Stimulated activated CD8-positive, alpha-beta memory T cell treated with anti-CD3 and anti-CD28 coated beads, Interleukin-4, amount 100 ng/mL, for 48 hours (primary cell): ENCODE data around the gene ABAT.
"Not testable (repeated sequence)": the region's sequence is repeated elsewhere in the genome, so short reads cannot be mapped to it uniquely, and the experiment has no call there.

ENCODE experiments used
- DNase-seq: peaks from one replicate; pipeline ENCODE4 v3.0.0-alpha.2; 2020

Gene ABAT

DNA sequence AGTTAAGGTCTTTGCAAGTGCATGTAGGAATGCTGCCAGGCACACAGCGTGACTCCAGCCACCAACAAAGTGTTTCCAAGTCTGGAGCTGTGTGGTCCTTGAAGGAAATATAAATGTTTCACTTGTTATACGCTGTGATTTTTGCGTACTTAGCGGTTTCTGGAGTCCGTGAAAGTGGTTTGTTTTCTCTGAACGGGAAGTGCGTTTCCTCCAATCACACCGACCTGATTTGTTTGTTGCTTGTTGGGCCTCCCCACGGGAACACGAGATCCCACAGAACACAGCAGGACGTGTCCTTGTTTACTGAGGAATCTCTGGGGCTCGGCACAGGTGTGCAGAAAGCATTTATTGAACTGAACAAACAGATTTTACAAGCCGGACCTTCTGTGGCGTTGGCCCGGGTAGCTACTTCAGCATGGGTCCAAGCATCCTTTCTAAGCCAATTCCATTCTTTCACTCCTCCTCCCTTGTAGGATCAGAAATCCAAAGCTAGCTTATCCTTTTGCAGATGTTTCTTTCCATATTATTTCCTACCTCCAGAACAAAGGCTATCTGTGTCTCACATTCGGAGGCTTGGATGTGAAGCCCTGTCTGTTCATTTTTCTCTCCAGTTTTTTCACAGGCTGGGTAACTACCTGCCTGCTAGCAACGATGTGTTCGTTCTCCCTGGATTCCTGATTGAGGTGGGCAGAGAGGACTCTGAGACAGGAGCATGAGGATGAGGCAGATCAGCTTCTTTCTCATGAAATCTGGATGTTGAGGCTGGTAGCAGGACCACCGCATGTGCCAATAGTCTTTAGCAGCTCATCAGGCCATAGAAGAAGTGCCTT lies 44.6 kb downstream of the ABAT start:
- no peak for DNase-seq

DNA sequence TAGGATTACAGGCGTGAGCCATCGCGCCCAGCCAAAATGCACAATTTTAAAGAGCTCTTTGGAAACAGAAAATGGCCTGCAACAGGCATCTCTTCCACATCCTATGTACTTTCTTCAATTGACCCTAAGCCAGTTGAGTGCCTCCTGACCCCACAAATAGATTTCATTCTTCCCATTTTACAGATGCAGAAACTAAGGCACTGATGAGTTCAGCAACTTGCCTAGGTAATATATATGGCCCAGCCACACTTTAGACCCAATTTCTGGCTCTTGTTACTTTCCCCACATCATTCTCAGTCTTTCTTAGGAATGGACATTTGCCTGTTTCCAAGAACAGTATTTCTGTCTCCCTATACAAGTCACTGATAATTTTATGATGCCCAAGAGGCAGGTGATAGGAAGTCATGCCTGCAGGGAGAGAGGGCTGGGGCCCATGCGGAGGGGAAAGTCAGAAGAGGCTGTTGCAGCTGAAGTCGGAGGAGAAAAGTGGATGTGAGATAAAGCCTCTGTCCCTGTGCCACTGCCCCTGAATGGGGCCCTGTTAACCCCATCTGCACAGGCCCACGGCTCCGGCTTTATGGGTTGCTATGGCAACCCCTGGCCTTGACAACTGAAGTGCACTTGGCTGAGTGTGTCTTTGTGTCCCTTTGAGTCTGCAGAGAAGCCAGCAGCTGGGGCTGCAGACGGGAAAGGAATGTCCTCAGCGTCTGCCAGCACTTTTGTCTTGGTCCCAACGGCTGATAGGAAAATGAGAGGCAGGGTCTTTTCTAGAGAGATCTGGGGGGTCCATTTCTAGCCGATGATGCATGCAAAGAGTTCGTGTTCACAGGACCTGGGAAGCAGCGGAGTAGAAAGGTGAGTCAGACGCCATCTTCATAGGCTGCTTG lies 45.9 kb downstream of the ABAT start:
- DNase-seq: no peak

DNA sequence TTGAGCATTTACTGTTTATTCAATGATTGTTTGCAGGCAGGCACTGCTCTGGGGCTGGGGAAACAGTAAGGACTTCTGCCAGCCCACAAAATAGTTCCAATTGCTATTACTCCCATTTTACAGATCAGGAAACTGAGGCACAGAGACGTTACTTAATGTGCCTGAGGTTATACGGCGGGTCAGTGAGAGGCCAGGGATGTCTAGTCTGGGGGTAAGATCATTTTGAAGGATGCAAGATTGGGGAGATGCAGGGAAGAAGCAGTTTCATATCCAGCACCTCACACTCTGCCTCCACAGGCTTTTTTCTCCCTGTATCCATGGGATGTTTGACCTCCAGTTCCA lies 46.5 kb downstream of the ABAT start:
- DNase-seq: no peak

DNA sequence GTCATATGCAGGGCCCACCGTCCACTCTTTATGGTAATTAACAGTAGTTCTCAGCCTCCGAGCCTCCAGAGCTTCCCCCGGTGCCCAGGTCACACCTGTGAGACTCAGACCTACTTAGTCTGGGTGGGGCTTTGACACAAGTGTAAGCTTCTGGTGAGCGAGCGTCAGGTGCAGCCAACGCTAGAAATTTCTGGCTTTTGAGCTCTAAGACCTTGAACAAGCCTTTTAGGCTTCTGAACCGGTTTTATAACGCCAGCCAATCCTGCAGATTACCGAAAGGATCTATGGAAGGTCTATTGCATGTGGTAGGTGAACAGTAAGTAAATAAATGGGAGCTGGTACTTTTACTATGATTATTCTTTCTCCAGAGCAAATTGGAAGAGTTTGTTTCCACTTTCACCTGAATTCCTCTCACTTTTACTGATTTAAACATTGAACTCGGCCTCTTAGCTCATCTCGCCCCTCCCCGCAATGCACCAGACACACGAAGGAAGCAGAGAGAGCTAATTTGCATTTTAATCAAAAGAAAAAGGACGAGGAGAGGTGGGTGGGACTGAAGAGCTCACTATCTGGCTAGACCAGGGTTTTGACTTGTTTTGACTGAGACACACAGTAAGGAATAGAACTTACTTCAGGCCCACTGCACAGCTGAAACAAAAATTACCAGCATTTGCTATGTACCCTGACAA lies 47.1 kb downstream of the ABAT start:
- no peak for DNase-seq

DNA sequence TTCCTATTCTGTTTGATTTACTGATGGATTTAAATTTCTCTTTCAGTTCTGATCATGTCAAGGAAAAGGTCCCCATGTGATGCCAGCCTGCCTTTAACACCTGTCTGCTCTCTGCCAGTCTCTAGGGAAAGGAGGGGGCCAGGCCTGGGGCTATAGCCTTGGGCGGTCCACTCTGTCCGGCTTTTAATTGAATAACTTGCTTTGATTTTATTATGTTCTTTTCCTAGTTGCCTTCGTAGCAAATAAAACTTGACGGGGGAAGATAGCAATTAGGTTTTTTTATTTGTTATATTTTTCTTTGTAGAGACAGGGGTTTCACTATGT lies 47.6 kb downstream of the ABAT start:
- DNase-seq: no peak

DNA sequence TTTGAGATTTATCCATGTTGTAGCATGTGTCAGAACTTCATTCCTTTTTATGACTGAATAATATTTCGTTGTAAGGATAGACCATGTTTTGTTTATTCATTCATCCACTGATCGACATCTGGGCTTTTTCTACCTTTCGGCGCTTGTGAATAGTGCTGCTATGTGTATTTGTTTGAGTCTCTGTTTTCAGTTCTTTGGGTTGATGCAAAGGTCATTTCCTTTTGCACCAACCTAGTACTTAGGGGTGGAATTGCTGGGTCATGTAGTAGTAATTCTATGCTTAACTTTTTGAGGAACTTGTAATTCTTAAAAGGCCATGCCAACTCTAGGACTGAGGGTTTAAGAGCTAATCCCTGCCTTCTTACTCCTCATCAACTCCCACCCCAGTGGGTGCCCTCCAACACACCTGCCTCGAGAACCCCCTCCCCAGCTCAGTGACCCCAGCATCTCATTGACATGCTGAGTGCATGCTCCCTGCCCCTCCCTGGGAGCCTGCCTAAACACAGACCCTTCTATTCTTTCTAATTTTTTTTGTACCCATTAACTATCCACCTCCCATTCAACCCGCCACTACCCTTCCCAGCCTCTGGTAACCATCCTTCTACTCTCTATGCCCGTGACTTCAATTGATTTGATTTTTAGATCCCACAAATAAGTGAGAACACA lies 51.2 kb downstream of the ABAT start:
- DNase-seq: no peak

DNA sequence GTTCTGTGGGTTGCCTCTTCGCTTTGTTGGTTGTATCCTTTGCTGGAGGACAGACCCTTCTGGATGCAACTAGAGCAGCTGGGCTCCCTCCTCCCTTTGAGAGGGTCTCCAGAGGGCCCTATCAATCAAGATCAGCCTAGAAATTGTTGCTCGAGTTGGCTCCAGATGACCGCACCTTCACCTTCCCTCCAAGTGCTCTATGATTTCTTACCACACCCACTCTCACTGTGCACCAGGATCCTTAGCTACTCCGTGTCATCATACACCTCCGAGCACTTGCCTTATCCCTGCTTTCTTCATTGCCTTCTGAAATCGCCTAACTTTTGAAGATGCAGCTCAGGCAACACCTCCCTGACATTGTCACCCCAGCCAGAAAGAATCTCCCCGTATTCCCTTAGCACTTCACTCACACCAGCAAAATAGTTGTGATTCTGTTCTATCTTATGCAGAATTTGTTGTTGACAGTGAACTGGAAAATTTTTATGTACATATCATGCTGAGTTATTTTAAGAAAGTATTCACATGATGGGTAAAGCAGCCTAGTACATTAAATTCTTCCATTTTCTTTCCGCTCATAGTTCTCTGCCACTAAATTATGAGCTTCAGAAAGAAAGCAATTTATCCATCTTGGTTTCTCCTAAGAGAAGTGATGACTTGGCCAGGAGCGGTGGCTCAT lies 52.9 kb downstream of the ABAT start:
- no peak for DNase-seq

DNA sequence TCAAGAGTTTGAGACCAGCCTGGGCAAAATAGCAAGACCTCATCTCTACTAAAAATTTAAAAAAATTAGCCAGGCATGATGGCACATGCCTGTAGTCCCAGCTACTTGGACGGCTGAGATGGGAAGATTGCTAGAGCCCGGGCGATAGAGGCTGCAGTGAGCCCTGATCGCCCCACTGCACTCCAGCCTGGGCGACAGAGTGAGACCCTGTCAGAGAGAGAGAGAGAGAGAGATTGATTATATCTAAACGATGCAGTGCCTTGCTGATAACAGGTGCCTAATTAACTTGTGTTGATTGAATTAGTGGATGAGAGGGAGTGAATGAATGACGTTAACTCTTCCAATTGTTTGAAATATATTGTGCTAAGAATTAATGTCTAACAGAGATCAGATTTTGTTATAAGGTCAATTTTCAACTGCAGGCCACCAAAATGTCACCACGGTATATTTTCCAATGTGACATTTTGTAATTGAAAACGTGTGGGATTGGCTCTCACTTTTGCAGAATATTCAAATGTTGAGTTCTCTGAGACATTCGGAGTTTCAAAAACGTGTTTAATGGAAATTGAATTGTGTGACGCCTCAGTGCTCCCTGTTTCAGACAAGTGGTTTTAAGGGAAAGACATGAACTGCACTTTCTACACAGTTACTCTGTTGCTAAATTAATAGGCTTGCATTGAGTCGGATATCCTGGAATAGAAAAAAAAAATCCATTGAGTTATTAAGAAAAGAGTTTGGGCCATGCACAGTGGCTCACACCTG lies 53.6 kb downstream of the ABAT start:
- no peak for DNase-seq

DNA sequence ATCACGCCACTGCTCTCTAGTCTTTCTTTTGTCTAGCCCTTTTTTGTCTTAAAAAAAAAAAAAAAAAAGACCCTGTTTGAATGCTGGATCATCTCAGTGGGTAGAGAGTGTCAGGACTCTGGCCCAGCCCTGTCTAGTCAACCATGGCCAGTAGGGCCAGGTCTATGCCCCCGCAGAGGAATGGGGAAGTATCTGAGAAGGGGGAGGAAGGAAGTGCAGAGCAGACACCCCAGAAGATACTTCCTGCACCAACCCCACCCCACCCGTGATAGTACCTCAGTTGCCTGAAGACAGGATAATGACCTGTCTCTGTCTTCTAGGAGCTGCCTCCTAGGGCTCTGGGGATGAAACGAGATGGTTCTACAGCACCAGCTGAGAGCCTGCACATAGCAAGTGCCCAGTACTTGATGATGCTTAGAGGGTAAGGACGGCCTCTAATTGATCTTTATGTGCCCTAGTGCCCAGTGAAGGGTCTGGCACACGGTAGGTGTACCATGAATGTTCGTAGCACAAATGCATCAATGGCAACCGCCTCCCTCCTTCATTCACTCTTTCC lies 55.4 kb downstream of the ABAT start:
- DNase-seq: no peak

DNA sequence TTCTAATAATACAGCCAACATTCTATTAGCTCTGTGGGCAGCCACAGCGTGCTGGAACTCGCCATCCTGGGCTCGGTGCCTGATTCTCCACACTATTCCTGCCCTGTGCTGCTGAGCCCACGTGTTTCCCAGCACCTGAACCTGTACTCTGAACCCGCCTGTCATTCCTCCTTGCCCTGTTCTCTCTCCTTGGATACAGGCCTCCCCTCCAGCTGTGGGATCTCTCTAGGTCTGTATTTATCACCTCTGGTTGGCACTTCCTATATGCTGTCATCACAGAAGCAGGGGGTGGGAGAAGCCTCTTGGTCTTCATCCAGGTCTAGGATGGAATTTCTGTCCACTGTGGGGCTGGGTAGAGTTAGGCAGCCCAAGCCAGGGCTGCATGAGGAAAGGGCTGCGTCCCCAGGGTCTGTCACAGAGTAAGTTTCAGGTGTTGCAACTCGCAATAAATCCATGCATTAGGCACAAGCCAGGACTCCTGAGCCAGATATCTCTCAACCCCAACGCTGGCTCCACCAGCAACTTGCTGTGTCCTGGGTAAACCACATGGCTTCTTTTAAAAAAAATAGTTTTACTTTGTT lies 56.0 kb downstream of the ABAT start:
- no peak for DNase-seq

DNA sequence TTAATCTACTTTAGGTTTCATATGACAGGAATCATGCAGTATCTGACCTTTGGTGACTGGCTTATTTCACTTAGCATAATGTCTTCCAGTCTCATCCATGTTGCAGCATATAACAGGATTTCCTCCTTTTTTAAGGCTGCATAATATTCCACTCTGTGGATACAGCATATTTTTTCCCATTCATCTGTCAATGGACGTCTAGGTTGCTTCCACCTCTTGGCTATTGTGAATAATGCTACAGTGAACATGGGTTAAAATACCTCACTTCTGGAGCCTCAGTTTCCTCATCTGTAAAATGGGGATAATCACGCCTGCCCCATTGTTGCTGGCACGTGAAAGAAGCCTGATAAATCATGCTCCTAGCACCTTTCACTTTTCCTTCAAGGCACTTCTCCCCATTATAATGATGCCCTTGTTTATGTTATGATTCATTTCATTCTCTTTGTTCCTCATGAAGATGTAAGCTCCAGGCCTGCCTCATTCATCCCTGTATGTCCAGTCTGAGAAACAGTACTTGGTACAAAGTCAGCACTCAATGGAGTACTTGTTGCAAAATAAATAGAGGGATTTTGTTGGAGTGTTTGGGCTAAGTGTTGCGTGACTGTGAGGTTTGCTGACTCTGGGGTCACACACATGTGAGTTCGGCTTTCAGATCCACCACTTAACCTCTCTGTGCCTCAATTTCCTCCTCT lies 59.6 kb downstream of the ABAT start:
- DNase-seq: no peak

DNA sequence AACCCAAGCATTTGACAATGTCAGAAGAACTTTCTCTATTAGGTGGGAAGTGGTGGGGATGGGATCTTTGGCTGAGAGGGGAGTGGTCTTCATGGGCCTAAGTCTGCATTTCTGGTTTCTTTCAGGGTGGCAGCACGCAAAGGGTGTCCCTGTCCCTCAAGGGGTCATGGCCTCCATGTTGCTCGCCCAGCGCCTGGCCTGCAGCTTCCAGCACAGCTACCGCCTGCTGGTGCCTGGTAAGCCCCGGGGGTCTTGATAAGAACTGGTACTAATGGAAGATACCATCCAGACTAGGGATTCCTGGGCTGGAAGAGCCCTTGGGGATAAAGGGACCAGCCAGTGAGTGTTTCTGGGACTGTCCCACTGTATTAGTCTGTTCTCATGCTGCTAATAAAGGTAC lies 61.2 kb downstream of the ABAT start:
- no peak for DNase-seq

DNA sequence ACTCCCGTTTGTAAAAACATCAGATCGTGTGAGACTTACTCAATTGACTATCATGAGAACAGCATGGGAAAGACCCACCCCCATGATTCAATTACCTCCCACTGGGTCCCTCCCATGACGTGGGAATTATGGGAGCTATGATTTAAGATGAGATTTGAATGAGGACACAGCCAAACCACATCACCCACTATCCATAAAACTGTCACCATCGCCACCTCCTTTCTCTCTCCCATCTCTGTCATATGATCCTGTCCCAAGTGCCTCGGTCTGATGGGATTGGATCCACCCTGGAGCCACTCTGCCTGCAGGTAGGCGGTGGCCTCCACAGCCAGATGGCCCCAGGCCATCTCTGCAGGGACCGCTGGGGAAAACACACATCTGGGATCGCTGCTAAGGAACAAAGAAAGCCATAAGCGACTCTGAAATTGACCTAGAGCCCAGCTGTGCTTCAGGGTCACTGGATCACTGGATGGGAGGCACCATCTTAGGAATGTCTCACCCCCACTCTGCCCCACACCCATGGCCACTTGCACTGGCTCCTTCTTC lies 61.8 kb downstream of the ABAT start:
- DNase-seq: no peak

DNA sequence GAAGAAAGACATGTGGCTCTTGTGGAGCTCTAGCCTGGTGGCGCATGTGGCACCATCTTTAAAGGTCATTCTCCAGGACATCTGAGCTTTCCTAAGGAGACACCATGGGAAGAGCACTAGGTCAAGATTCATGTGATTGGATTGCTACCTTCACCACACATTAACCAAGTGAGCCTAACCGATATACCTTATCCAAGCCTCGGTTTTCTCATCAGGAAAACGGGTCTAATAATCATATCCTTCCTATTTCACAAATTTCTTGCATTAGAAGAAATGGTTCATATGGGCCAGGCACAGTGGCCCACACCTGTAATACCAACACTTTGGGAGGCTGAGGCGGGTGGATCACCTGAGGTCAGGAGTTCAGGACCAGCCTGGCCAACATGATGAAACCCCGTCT lies 64.7 kb downstream of the ABAT start:
- no peak for DNase-seq

DNA sequence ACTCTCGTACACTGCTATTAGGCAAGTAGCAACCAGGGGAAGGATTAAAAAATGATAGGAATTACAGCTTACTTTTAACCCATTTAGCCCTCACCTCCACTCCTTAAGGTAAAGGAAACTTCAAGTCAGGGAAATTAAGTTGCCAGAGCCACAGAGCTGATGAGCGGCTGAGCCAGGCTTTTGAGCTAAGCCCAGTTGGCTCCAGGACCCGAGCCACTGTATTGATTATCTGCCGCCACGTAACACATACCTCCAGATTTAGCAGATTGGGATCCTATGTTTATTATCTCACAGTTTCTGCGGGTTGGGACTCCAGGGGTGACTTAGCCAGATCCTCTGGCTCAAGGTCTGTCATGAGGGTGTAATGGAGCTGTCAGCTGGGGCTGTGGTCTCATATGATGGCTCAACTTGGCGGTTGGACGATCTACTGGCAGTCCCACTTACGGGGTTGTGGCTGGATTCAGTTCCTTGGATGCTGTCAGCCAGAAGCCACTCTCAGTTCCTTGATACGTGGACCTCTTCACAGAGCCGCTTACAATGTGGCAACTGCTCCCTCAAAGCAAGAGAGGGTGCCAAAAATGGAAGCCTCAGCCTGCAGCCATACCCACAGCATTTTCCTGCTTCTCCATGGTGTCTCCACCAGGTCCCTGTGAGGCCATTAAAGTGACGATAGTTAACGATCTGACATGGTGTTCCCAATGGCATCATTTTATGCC lies 65.7 kb downstream of the ABAT start:
- no peak for DNase-seq

DNA sequence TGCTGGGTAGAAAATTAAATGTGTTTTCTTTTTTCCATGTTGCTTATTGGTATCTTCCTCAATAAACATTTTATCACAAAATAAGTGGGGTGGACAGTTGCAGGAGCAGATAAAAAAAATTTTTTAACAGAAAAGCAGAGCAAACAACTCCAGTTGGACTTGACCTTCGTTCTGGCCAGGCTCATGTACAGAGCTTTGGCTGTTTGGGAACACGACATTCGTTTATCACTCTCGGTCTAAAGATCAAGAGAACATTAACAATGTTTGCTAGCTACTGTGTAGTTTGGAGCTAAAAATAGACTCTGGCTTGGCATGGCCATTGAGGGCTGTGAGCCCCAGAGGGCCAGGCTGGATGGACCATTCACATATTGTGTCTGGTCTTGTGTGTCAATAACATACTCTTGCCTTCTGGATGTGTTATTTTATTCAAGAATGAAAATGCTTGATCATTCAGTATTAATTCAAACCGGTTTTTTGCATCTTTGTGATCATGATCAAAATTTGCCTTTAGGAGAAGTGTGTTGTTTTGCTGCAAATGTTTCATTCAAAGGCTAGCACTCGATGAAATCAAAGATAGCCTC lies 66.4 kb downstream of the ABAT start:
- no peak for DNase-seq

DNA sequence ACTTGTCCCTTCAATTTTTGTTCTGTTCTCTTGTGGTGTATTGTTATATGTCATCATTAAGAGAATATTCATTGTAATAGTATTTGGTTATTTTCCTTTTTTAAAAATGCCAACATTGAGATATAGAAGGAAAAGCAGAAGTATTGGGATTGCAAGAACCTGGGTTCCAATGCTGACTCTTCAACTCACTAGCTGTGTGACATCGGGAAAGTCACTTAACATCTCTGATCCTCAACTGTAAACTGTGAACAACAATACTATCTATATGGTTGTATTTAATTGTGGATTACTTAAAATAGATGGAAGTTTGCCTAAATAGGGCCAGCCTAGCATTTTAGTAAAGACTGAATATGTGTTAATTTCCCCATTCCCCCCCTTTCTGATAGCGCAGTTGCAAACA lies 67.2 kb downstream of the ABAT start:
- DNase-seq: no peak

DNA sequence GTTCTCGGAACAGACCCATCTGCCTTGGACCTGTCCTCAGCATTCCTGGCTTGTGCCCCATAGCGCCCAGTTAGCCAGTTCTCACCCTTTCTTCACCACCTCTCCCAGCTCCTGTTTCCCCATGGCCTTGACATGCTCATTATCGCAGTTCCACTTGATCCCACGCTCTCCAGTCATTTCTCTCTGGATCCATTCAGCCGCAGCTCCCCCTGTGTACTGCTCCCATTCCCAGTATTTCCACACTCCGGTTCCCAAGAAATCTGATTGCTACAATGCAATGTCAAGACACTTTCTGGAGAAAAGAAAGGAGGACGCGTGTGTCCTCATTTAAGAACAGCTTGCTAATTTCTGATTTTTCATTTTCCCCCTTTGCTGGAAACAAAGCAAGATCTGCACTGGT lies 67.7 kb downstream of the ABAT start:
- no peak for DNase-seq

DNA sequence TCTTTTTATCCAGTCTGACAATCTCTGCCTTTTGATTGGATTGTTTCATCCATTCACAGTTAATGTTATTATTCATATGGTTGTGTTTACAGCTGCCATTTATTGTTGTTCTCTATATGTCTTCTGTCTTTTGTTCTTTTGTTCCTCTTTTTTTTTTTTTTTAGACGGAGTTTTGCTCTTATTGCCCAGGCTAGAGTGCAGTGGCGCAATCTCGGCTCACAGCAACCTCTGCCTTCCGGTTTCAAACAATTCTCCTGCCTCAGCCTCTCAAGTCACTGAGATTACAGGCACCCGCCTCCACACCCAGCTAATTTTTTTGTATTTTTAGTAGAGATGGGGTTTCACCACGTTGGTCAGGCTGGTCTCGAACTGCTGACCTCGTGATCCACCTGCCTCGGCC lies 74.5 kb downstream of the ABAT start:
- not testable (repeated sequence) for DNase-seq
